ENCODE data around the gene KCNG4.

Gene KCNG4

DNA sequence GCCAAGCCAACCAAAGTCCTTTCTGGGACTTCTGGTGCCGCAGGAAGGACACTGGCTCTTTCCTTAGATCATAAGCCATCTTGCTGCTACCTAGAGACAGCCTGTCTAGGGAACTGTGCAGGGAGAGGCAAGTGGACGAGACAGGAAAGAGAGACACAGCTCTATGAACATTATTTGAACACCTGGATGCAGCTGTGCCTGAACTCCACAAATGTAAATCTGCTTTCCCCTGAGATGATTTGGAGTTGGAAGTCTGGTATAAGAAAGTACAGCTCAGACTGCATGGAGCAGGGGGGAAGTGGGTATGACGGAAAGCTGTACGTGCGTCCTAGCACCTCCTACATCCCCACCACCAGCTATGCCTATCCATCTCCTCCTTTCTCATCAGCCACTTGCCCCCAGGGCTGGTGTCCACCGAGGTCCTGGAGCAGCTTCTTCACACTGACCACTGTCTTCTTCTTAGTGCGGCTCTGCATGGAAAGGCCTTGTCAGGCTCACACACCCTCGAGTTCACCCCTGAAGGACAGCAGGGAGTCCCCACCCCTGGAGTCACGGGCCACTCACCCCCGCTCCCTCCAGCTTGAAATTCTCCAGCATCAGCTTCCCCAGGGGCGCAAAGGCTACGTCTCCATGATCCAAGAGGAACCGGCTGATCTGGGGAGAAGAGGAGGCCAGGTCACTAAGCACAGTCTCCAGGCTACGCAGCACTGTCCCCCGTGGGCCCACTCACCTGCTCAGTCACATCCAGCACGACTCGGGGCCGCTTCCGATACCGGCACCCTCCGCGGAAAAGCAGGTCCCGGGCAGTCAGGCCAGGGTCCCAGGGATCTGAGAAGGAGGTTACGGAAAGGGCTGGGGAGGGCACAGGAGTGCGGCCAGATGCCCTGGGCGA lies 56.9 kb downstream of the KCNG4 start:
- no peak for DNase-seq (ENCODE audit: extremely low read depth, low read depth)
- TF ChIP-seq CTCF (IDR thresholded peaks at IDR 0.05; ENCODE audit: low read depth, low read length, missing control alignments): no peak

GRCh38 chr16:84182104-84182503 lies 57.7 kb downstream of the KCNG4 start:
- no peak for DNase-seq (ENCODE audit: extremely low read depth, low read depth)
- TF ChIP-seq CTCF (IDR thresholded peaks at IDR 0.05; ENCODE audit: low read depth, low read length, missing control alignments): no peak
- H3K4me3 ChIP-seq (replicated peaks; ENCODE audit: low read depth, low read length): no peak overlapping the region

More for the DNA sequence above, 56.9 kb downstream of the KCNG4 start:
- no peak overlapping the region for H3K4me3 ChIP-seq (replicated peaks; ENCODE audit: low read depth, low read length)

GRCh38 chr16:84181144-84181915 lies 58.5 kb downstream of the KCNG4 start:
- no peak overlapping the region for H3K4me3 ChIP-seq (replicated peaks; ENCODE audit: low read depth, low read length)
- no peak for TF ChIP-seq CTCF (IDR thresholded peaks at IDR 0.05; ENCODE audit: low read depth, low read length, missing control alignments)
- DNase-seq (ENCODE audit: extremely low read depth, low read depth): no peak

DNA sequence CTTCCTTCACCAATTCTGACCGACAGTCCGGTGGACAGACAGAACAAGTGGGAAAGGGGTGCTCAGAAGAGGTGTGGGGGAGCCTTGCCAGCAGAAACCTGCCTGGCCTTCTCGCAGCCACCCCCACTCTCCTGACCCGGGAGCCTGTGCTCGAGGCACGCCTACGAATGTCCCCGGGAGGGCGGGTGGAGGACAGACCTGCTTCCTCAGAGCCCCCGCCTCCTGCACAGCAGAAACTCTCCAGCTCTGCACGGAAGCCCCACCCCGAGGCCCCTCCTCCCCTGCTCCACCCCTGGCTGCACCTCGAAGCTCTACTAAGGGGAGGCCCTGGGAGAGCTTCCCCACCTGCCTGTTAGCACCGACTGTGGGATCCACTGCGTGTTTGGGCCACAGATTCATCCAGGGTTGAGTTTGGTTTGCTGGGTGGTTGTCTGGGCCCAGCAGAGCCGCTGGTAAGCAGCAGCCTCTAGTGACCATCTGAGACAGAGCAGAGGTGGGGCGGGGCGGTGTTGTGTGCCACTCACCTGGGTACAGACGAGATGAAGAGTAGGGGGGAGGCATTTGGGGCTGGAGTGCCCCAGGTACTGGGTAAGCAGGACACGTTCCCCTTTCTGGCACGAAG lies 59.2 kb downstream of the KCNG4 start:
- TF ChIP-seq CTCF (IDR thresholded peaks at IDR 0.05; ENCODE audit: low read depth, low read length, missing control alignments): no peak
- no peak for DNase-seq (ENCODE audit: extremely low read depth, low read depth)
- H3K4me3 ChIP-seq (replicated peaks; ENCODE audit: low read depth, low read length): no peak overlapping the region

- no peak for TF ChIP-seq CTCF (IDR thresholded peaks at IDR 0.05; ENCODE audit: low read depth, low read length, missing control alignments)
- no peak overlapping the region for H3K4me3 ChIP-seq (replicated peaks; ENCODE audit: low read depth, low read length)
- no peak for DNase-seq (ENCODE audit: extremely low read depth, low read depth)
These were observed 60.0 kb downstream of the KCNG4 start for GRCh38 chr16:84179612-84180320.

- TF ChIP-seq CTCF (IDR thresholded peaks at IDR 0.05; ENCODE audit: low read depth, low read length, missing control alignments): no peak
- no peak for DNase-seq (ENCODE audit: extremely low read depth, low read depth)
- no peak overlapping the region for H3K4me3 ChIP-seq (replicated peaks; ENCODE audit: low read depth, low read length)
These were observed 60.8 kb downstream of the KCNG4 start for GRCh38 chr16:84178892-84179611.

Data from HFF-Myc (cell line).